AG04450 (cell line): ENCODE data around the gene PLPP3. TPM values are rescaled to one million over a fixed set of nuclear protein-coding genes. Genes with fewer than 3 reads are reported as not detected.

ENCODE experiments used
- CTCF ChIA-PET: fragments of 300-600, 350-600 bp; formaldehyde crosslinking; extraction: SDS; loops from one replicate; lab custom pipeline; 2022; ENCODE audit warnings: antibody characterized with exemption, inconsistent platforms; lab: Charles Lee
- POLR2A ChIA-PET: fragments of 350-600 bp; formaldehyde crosslinking; extraction: SDS; loops from one replicate; lab custom pipeline; 2021; ENCODE audit warnings: antibody characterized with exemption, inconsistent platforms; lab: Yijun Ruan, JAX
- DNase-seq: peaks from one replicate; pipeline ENCODE4 v3.0.0-alpha.2; 2011; ENCODE audit warnings: low read depth, low spot score
- H3K27ac ChIP-seq: one replicate; pipeline ENCODE4 v1.5.1; 2012; ENCODE audit warnings: low read depth, low read length, control low read depth
- H3K27me3 ChIP-seq: one replicate; pipeline ENCODE4 v1.6.0; 2012; ENCODE audit warnings: low read length; ENCODE audit not compliant: control insufficient read depth, insufficient read depth
- H3K4me3 ChIP-seq: 2 replicates; pipeline ENCODE4 v1.5.1; 2011; ENCODE audit warnings: mild to moderate bottlenecking, low read depth, low read length, control low read depth
- H3K9me3 ChIP-seq: 2 replicates; pipeline ENCODE4 v1.5.1; 2012; ENCODE audit warnings: low read length; ENCODE audit not compliant: control insufficient read depth, insufficient read depth
- CTCF ChIP-seq: IDR thresholded peaks from 2 replicates; pipeline ENCODE4 v1.5.1; 2011; ENCODE audit warnings: low read depth, low read length, control low read depth, inconsistent platforms
- polyA plus RNA-seq: library from polyadenylated mRNA; depleted of rRNA; stranded (reverse); fragments of >200 nt; gene quantifications from 2 replicates; pipeline ENCODE4 v1.2.3, GENCODE V29; 2011

The PLPP3 gene
- polyA plus RNA-seq, 1 experiment: 210 TPM

- TF ChIP-seq CTCF: no peak
- POLR2A ChIA-PET: no interaction called here
- Histone ChIP-seq H3K9me3 (no peaks in the 10 kb centered on the region), H3K4me3 (no peak overlapping the region), H3K27ac (no peak overlapping the region), H3K27me3 (no peaks in the 10 kb centered on the region)
- no peak for DNase-seq
- CTCF ChIA-PET: interaction anchor here (0.6 kb wide), 1 partner anchor 20 kb away, joined by 3 read pairs; no protein-coding TSS in a partner anchor
Observed at GRCh38 chr1:56564615-56565014, 14.7 kb downstream of the PLPP3 start.

DNA sequence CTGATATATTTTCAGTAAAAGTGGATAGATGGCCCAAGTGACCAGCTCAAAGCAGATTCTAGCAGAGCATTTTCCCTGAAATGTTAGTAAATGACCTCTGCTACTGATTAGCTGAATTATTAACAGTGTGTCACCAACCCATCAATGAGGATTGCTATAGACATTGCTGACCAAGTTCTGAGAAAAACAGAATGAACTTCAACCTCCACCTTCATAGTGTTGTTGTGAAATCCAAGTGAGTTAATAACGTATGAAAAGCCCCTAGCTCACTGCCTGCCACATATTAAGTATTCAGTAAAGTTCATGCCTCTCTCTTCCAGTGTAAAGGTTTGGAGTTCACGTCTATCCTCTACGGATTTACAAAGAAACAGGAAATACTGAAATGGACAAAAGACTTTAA is 15.8 kb downstream of the PLPP3 start:
- ChIA-PET POLR2A (no interaction called here), CTCF (no interaction called here)
- Histone ChIP-seq H3K9me3 (no peaks in the 10 kb centered on the region), H3K4me3 (no peak overlapping the region), H3K27ac (no peak overlapping the region), H3K27me3 (no peaks in the 10 kb centered on the region)
- no peak for TF ChIP-seq CTCF
- no peak for DNase-seq

GRCh38 chr1:56562891-56563452 is 16.4 kb downstream of the PLPP3 start:
- TF ChIP-seq CTCF: no peak
- ChIA-PET POLR2A (no interaction called here), CTCF (interaction anchor here (1.0 kb wide), 1 partner anchor 14 kb away, joined by 3 read pairs; no protein-coding TSS in a partner anchor)
- Histone ChIP-seq H3K27me3 (no peaks in the 10 kb centered on the region), H3K27ac (no peak overlapping the region), H3K4me3 (no peak overlapping the region), H3K9me3 (no peaks in the 10 kb centered on the region)
- DNase-seq: no peak

DNA sequence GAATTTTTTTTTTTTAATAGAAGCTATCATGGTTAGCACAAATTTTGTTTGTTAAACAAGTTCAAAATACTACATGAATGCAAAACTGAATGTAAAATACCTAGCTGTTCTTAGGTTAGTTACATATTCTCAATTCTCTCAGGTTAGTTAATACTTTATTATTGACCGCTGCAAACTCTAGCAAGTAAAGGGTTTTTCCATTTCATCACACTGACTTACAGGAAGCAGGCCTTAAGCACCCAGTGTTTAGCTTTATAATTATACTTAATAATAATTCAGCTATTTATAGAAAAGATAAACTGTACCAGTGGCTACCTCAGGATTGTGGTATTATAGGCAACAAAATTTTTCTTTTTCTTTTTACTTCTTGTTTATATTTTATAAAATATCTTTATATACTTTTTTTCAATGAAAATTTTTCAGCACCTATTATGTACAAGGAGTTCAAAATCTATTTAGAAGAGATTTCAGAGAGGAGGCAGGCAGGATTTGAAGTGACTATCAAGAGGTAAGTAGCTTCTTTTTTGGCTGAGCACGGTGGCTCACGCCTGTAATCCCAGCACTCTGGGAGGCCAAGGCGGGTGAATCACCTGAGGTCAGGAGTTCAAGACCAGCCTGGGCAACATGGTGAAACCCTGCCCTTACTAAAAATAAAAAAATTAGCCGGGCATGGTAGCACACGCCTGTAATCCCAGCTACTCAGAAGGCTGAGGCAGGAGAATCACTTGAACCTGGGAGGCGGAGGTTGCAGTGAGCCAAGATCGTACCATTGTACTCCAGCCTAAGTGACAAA is 17.9 kb downstream of the PLPP3 start:
- Histone ChIP-seq H3K27me3 (no peaks in the 10 kb centered on the region), H3K4me3 (no peak overlapping the region), H3K9me3 (no peaks in the 10 kb centered on the region), H3K27ac (no peak overlapping the region)
- no peak for TF ChIP-seq CTCF
- CTCF ChIA-PET: interaction anchor here (0.8 kb wide), 1 partner anchor 24 kb away, joined by 4 read pairs; no protein-coding TSS in a partner anchor
- POLR2A ChIA-PET: no interaction called here
- no peak for DNase-seq

DNA sequence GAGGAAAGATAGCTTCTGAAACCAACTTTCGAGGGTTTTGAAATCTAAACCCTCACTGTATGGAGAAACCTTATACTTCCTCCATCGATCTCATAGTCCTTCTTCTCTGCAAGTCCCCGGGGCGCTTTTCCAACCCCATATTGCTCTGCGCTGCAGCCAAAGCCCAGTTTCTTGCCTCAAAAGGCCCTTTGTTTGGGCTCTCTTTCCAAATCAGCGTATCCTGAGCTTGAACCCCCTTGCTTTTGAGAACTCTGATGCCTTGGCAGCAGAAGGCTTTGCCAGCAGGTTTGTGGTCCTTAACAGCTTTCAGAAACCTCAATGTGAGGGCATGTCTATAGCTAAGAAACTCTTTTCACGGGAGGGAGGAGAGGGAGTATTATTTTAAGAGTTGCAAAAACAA is 21.6 kb downstream of the PLPP3 start:
- no peak overlapping the region for H3K27ac ChIP-seq
- H3K27me3 ChIP-seq: no peaks in the 10 kb centered on the region
- DNase-seq: no peak
- TF ChIP-seq CTCF: no peak
- H3K9me3 ChIP-seq: no peaks in the 10 kb centered on the region
- POLR2A ChIA-PET: no interaction called here
- no peak overlapping the region for H3K4me3 ChIP-seq
- CTCF ChIA-PET: interaction anchor here (0.6 to 1.1 kb wide), 2 partner anchors 263 to 1484 kb away, joined by 4 to 6 read pairs; no protein-coding TSS in a partner anchor
